GM21528 (cell line): Measurements from ENCODE around the gene GLDN.

Experiments used
- ATAC-seq: cut with Tn5 transposase; IDR thresholded peaks from one replicate; pipeline ENCODE4 v1.9.1; 2021; ENCODE audit warnings: mild to moderate bottlenecking, moderate library complexity; ENCODE audit not compliant: unreplicated experiment, low FRiP score

Gene GLDN

DNA sequence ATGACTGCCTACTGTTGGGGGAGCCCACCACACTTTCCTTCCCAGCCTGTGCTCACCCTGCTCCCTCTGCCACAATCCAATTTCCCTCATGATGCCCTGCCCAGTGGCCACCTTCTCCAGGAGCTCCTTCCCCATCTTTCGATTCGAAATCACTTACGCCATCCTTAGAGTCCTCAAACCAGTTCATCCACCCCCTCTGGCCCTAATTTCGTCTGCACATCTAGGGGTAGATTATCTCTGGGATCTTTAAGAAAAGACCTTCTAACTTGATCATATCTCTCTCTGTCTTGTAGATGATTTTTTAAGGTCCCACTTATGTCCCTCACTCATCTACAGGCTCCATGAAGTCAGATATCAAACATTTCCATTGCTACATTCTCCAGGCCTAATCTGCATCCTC lies 20.1 kb upstream of the GLDN start:
- ATAC-seq, result no peak

DNA sequence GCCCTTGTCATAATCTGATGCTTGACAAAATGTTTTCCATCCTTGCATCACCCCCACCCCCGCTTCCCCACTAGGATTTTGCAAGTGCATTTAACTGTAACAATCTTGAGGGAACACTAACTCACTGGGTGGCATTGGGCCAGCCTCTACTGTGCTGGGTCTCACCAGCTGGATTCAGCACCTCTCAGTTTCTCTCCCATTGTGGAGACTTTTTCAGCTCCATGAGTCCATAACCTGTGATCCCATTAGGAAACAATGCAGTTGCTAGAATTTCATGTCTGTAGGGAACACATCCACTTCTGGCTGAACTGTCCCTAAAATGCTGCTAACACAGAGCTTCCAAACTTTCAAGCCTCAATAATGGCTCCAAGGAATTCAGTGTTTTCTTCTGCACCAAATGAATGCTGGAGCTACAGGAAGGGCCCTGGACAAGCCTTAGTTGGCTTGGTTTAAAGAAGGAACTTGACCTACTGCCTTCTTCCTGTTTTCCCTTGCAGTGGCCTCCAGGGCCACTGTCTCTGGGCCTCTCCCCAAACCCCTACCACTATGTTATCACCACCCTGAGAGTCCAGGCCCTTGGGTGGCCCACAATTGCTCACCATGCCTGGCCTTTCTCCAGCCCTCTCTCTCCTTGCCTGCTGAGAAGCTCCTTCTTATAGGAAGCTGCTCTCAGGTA lies 18.7 kb upstream of the GLDN start:
- ATAC-seq, result no peak

DNA sequence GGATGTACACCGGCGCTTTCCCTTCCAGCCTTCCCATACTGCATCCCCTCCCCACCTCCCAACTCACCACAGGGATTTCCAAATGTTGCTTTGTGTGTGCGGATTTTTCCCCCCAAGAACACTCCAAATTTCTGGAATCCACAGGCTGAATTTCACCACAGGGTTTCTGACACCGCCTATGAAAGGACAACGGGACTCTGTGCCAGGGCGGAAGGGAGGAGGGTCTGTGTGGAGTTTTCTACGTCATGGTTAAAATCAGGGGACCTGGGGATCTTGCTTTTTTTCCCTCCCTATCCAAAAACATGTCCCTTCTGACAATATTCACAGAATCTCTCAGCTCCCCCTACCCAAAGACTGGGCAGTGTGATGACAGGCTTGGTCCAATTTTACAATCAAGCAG lies 17.7 kb upstream of the GLDN start:
- no peak for ATAC-seq

DNA sequence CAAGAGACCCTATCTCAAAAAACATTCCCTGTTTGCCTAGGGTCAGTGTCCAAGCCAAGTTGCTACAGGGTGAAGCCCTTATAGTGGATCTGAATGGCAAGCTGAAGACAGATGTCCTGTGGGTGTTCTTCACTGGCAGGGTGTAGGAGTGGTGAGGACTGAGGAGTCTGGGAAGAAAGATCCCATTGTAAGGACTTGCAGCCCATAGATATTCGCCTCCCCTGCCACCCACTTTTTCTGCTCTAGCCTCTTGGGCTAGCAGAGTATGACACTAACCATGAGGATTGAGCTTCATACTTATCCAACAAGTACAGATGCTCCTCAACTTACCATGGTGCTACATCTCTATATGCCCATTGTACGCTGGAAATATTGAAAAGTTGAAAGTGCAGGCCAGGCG lies 16.3 kb upstream of the GLDN start:
- no peak for ATAC-seq

DNA sequence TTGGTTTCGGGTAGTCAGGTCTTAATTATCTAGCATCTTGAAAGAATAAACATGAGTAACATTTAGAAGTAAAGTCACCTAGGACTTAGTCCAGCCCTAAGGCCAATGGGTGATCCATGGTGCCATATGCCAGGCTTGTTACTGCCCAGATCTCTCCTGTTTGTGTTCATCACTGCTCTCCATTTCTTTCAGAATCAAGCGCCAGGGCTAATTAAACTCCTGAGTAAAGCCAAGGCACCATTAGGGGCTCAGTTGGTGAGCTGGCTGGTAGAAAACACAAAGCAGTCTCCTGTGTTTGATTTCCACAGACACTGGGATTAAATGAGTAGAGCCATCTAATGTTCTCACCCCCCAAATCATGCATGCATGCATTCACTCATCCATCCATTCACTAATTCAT lies 14.4 kb upstream of the GLDN start:
- no peak for ATAC-seq

DNA sequence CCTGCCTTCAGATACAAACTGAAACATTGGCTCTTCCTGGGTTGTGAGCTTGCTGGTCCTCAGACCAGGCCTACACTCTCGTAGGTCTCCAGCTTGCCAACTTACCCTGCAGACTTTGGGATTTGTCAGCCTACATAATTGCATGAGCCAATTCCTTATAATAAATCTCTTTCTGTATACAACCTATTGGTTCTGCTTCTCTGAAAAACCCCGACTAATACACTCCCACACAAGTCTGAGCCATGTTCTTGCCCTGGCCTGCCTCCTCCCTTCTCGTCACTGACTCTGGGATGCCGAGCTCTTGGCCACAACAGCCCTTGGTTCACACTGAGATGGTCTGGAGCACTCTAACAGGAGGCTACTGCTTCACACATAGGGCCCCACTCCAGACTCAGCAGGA lies 12.5 kb upstream of the GLDN start:
- no peak for ATAC-seq

DNA sequence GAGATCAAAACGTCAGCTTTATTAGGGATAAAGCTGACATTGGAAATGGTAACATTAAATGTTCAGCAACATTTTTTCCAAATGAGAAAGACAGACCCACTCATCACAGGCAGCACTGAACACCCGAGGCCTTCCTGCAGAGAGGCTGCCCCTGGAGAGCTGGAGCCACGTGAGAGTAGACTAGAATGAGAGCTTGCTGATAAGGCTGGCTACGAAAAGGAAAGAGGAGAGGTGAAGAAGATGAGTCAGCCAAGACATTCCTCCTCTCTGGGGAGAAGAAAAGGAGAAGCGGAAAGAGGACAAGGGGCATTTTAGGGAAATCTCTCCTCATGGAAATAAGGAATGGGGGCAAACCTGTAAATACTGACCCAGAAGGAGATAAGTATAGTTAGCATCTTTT lies 10.3 kb upstream of the GLDN start:
- no peak for ATAC-seq

DNA sequence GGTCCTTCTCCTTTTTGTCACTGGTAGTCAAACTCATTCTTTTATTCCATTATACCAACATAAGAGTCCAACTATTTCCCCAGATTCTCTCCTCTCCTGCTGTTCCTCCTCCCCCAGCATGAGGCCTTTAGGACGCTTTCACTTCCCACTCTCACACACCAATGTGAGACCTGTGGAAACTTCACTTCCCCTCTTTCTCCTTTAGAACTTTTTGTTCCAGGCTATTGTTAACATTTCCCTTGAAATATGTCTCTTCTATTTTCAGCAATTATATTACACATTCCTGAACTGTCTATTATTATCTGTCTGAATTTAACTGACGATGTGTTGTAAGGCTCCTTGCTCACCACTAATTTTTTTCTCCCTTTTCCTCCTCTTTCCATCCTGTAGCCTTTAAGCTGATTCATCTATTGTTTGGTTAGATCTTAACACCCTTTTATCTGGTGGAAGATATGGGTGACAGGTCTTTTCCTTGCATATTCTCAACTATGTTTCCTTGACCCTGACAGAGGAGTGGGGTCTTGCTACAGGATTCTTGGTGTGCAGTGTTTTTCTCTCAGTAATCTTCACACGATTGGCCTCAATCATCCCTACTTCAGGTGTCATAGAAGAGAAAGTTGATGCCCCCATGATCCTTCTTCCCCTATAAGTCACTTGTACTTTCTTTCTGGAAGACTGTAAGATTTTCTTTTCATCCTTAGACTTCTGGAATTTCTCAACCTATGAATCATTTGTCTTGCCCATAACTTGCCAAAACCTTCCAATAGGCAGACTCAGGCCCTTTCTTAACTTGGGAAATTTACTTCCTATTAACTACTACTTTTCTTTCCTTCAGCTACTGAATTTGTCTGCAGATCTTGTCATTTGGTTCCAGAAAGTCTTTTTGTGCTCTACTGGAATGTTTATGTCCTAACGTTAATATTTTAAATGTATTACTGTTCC lies 9.0 kb upstream of the GLDN start:
- ATAC-seq, result no peak

DNA sequence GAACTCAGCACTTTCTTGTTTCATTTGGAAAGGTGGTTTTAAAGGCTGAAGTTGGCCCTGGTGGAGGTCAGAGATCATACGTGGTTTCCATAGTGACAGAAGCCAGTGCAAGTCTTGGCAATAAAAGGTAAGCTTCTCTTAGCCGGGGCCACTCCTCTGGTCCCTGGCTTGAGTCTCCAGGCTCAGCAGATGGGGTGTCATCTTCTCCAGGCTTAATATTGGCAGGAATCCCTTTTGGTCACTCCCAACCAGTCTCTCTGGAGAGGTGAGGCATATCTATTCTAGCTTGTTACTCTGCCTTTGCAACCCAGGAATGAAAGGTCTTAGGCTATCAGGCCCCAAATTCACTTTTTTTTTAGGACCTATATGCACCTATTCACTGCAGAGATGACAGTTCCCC lies 7.9 kb upstream of the GLDN start:
- ATAC-seq, result no peak

DNA sequence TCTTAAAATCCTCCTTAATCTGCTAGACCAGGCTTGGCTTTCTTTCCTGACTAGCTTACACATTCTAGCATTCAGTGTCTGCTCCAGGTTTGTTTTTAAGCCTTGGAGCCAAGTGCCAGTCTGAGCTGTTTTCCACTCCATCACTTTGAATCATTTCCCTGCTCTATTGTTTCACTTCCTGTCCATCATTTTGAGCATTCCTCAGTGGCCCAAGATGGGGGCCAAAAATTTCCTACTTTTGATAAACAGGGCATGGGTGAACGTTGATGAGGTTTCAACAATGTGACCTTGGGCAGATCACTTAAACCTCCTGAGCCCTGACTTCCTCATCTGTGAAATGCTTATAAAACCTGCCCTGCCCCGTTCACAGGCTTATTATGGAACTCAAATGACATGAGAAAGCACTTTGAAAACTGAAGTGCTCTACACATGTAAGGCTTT lies 7.4 kb upstream of the GLDN start:
- ATAC-seq, result no peak

DNA sequence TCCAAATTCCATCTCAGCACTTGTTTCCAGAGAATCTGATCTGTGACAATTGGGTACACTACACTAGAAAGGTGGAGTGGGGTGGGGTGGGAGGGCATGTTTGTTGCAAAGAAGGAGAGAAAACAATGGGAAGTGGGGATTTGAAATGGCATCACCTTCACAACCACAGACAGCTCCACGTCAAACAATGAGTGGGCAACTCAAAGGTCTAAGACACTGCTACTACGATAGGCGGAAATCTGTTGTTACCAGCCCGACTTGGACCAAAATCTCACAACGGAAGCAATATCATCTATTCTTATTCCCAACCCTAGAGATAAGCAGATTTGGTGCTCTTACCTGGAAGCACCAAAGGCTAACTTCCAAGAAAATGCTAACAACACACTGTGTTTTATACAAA lies 6.4 kb upstream of the GLDN start:
- no peak for ATAC-seq

DNA sequence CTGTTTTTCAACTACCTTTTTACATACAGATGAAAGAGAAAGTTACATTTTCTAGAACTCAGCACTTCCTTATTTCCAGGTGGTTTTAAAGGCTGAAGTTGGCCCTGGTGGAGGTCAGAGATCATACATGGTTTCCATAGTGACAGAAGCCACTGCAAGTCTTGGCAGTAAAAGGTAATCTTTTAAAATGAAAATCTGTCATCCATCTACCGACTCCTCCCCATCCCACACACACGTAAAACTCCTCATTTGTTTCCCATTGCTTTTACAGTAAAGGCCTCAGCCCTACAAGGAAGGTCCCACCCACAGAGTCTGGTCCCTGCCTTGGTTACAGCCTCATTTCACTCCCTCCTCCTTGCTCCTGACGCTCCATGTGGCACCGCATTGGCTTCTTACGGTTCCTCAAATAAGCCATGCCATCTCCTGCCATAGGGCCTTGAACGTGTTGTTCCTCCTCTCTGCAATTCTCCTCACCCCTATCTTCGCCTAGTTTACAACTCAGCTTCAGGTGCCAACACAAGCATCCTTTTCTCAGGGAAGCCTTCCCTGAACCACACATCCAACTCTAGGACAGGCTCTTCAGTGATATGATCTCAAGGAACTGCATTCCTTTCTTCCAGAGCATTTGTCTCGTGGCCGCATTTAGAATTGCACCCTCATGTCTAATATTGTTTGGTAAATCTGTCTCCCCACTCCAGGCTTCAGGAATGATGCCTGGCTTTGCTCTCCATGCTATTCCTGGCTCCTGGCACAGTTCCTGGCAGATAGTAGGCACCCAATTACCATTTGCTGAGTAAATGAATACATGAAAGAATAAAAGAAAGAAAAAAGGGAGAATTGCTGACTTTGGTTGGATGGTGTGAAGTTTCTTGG lies 5.7 kb upstream of the GLDN start:
- ATAC-seq, result no peak

DNA sequence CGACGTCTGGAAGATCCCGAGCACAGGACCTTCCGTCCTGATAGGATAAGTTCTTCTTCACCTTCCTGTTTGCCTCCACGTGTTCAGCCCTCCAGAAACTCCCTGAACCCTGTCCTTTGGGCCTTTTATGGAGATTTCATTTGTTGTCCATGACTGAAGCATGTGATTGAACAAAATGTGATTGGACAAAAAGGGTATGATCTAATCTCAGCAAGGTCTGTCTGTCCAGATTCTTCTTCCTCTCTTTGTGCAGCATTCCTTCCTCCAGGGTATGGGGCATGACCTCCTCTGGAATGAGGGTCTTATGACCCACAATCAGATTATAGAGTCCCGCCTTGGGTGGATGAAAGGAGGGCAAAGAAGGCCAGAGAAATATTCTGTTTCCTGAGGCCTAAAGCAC lies 3.0 kb upstream of the GLDN start, which contains the start of gene CYP19A1:
CYP19A1 (minus strand) TSS at position 101 of the 400 bp plus-strand sequence. CDS start 95,684 bp downstream, outside the sequence.
- ATAC-seq, result no peak

DNA sequence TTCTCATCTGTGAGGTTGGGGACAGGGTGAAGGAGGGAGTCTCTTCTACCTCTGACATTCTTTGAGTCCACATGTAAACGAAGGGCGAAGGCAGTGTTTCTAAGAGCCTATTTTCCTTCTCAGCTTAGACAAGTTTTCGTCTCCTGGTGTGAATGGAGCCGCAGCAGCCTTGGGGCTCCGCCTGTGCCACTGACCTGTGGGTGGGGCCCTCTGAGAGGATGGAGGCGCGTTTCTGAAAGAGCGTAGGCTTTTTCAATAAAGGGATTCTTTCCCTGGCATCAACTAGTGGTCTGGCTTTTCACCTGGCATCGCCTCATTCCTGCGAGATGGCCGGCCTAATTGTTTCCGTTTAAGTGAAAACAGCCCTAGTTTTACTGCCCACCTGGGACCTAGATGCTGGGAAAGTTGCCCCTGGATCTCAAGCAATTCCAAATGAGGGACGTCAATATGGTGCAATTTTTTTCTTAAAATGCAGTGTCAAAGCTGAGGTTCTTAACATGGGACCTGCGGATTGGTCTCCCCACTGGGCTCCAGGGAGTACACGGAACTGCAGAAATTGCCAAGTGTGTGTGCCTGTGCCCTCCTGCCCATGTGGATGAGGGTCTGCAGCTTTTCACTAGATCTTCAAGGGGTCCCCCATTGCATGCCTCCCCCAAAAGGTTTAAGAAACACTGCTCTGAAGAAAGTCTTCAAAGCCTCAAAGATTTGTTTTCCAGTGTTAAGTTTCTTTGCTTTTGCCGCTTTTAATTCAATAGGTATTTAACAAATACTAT lies 958 bp downstream of the GLDN start:
- no peak for ATAC-seq

DNA sequence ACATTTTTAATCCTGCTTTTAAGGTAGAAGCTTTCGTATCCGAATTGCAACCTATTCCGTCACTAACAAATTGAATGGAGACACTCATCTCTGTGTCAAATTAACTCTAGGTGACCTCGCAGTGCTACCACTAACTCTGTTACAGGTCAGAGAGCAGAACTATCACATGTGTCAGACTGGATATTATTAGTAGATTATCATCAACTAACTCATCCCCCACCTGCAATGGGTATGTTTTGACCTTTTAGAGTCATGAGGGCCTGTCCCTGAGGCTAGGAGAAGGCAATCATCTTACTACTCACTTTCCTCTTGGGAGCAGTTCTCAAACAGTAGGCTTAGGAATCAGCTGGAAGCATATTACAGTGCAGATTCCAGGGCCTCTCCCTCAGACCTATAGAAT lies 2.0 kb downstream of the GLDN start:
- ATAC-seq, result no peak

DNA sequence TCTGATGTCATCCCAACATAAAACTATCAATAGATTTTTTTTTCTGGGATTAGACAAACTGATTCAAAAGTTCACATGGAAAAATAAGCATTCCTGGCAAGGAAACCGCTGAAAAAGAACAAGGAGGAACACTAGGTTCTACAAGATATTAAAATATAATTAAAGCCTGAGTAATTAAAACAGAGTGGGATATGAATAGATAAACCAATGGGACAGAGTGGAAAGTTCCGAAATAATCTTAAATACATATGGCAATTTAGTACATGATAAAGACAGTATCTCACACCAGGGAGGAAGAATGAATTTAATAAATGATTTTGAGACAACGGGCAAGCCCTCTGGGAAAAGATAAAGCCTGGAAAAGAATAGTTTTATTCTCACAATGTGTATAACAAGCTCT lies 4.7 kb downstream of the GLDN start:
- no peak for ATAC-seq

DNA sequence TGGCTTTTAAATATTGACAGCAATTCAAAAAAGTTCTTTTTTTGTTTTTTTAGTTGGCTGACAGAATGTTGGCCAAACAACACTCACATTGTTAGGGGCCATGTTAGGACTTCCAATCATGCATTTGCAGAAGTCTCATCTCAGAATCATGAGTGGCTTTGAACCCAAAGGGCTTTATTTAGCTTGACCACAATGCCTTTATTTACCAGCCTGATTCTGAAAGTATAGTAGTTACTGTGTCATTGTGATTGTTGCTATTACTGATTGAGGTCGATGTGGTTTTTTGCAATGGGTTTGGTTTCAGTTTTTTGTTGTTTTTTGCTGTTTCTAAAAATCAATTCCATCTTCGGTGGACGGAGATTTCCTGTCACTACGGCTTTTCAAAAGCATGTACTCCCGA lies 7.2 kb downstream of the GLDN start:
- peak; percentile 94 for ATAC-seq

DNA sequence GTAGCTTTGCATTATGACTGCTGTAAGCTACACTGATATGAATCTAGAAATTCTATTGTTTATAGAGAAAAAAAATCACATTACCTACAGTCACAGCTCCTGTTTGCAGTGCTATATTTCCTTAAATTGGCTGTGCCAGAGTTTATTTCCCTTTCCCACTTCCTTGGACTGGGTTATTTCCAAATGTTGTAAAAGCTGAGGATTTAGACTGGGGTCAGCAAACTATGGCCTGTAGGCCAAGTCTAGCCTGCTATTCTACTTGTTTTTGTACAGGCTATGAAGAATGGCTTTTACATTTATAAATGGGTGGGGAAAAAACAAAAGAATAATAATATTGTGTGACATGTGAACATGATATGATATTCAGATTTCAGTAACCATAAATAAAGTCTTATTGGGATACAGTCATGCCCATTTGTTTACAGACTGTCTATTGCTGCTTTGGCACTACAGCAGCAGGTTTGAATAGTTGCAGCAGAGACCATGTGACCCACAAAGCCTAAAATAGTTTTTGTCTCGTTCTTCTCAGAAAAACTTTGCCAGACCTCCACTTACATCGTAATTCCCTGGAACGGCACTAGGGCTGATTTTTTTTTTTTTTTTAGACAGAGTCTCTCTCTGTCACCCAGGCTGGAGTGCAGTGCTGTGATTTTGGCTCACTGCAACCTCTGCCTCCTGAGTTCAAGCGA lies 7.8 kb downstream of the GLDN start:
- no peak for ATAC-seq

DNA sequence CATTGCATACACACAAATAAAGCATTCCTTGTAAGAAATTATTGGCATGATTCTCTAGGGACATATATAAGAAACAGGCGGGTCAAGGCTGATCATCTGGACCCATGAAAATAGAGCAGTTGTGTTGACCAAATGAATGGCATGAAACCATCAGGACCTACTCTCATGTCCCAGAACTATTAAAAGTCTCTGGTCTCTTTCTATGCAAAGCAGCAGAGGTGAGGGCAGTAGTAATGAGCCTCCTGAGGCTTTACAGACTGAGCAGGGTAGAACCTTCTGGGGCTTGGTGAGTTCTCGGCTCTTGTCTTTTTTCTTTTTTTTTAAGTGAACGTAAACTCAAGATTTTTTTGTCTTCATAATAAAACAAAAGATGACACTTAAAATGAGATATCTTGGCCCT lies 9.3 kb downstream of the GLDN start:
- ATAC-seq, result no peak

DNA sequence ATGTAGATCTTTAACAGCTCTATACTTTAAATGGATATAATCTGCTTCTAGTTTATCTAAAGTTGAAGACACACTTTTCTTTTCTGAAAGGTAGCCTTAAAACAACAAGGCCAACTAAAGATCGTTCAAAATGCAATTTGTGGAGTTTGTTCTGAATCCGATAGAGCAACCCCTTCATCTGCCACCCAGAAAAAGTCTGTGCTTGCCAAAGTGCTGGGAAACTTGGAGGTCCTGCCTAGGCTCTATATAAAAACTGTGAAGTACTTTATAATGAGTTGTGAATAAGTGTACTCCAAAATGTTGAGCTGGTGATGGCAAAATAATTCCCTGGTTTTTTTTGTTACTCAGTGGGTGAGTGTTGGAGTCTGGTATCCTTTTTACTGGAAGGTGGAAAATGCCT lies 12.5 kb downstream of the GLDN start:
- ATAC-seq, result no peak
